Activated T-cell treated with anti-CD3 and anti-CD28 coated beads for 1 hour (primary cell): ENCODE measurements around the gene CALML3.

Source experiments
- DNase-seq: peaks from one replicate; pipeline ENCODE4 v3.0.0-alpha.2; 2020; ENCODE audit warnings: low read depth

CALML3 gene

GRCh38 chr10:5527332-5528200, 2.8 kb downstream of the CALML3 start:
- DNase-seq = no peak

DNA sequence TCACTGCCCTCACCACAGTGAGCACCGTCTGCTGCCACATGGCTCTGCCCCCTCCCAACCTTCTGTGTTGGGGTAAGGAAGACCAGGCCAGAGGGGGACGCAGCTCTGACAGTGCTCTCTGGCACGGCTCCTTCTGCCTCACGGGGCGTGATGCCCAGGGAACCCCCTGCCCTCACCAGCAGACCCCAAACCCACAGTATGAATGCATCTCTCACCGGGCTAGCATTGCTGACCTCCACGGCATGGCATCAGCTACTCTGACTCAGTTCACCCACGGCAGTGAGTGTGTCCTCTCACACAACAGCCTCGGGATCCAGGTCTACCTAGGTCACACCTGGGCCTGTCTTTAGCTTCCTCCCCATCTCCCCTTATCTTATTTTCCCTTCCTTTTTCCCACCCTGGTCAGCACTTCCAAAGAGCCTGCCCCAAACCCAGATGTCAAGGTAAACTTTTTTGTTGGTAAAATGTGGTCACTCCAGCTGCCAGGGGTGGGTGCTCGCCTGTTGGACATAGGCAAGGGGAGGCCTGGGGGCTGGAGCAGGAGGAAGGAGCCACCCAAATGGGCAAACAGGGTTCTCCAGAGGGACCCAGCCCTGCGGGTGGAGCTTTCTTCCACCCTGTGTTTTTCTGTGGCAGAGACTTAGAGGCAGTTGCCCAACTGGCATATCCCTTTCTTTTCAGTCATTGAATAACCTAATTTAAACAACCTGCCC, 4.4 kb downstream of the CALML3 start:
- no peak for DNase-seq

DNA sequence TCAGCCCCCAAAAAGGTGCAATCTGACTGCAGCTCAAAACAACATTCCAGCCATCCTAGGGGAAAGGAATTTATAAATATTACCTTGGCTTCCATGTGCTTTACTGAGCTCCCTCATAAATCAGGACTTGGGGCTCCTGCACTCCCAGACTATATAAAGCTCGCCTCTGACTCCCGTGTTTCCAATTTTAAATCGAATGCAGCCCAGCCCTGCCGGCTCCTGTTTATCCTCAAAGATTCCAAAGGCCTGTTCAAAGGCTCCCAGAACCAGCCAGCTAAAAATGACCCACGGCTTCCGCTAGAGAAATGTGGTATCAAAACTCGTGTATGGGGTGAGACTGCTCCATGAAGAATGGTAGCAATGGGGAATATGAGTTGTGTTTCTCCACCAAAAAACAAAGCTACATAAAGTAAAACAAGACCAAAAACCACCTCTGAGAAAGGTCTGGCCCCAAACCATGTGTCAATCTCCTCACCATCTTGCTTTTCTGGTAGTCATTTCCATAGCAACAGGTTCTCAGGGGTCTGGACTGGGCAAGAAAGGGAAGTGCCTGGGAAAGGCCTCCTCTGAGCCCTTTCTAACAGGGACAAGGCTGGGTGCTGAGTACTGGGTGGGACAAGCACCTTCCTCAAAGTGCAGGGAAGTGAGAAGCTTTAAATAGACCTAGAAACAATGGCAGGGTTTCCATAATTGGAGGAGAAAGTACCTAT, 5.1 kb downstream of the CALML3 start:
- no peak for DNase-seq

DNA sequence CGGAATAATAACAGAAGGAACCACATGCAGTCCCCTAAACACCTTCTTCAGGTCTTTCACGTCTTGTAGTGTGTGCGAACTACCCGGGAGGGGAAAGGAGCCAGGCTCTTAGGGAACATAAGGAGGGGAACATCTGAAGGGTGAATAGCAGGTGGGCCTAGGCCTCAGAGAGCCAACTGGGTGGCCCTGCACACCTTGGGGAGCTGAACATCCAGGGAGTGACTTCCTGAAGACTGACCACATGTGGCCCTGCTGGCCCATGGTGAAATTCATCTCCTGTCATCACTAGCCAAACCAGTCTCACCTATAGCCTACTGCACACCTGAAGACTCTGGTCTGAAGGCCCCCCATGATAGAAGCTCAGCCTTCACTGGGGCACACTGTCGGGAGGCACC, 5.6 kb downstream of the CALML3 start:
- DNase-seq = no peak

GRCh38 chr10:5530846-5531557, 6.2 kb downstream of the CALML3 start:
- DNase-seq = no peak

DNA sequence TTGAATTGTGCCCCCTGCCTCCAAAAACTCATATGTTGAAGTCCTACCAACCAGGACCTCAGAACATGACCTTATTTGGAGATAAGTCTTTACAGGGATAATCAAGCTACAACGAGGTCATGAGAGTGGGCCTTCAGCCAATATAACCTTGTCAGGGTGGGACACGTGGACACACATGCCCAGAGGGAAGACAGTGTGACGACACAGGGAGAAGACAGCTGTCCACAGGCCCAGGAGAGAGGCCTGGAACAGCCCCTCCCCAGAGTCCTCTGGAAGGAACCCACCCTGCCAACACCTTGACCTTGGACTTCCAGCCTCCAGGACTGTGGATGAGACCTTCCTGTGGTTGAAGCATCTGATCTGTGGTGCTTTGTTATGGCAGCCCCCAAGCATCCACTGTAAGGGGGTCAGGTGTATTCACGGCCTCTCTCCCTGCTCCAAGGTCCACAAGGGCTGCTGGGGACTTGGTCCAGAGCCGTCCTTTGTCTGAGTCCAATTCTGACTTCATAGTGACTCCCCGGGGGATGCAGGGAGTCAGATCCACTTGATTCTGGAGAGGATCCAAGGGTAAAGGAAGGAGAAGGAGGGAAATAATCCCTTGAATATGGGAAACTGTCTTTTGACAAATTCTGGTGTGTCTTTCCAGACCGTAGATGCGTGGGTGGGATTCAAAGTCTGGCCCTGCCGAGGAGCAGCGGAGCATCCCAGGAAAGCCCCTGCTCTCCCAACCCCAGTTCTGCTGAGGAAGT, 7.0 kb downstream of the CALML3 start:
- no peak for DNase-seq

DNA sequence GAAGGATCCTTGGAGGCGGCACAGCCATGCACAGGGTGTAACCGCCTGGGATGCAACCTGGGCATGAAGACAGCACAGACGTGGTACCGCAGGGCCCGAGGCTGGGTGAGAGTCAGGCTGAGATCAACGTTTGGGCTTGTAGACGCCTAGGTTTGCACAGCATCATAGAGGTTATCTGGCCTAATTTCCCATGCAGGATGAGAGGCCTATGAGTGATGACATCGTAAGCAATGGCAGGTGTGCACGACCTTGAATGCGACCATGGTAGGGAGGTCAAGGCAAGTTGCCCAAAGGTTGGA, 7.5 kb downstream of the CALML3 start:
- DNase-seq = no peak

- DNase-seq = no peak
These were observed 7.9 kb downstream of the CALML3 start for GRCh38 chr10:5532618-5533097.

GRCh38 chr10:5533098-5533731, 8.5 kb downstream of the CALML3 start:
- DNase-seq = no peak

DNA sequence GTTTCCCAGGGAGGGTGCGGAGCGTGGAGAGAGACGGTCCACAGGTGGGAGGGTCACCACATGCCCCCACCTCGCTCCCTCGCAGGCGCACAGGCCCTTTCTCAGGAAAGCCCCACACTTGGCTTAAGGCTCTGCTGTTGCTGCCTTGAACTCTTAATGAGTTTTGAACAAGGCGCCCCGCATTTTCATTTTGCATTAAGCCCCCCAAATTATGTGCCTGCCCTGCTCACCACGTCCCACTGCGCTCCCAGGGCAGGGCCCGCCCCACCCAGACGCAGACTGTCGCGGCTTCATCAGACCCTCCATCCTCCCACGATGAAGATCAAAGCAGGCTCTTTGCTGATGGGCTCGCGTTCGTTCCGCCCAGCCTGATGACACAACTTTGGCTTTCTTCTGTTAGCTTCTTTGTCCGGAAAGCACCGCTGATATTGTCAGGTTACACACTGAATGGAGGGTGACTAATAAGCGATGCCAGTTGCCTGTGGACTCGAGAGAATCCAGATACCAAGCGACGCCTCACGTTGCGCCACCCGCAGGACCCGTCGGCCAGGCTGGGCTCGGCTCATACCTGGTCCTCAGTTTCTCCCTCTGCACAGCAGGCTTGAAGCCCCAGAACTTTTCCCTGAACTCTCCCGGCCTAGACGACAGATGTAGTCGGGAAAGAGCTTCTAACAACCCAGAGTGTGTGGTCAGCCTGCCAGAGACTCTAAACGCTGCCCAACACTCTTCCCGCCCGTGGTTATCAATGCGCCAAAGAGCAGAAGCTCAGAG, 9.5 kb downstream of the CALML3 start:
- DNase-seq = no peak

DNA sequence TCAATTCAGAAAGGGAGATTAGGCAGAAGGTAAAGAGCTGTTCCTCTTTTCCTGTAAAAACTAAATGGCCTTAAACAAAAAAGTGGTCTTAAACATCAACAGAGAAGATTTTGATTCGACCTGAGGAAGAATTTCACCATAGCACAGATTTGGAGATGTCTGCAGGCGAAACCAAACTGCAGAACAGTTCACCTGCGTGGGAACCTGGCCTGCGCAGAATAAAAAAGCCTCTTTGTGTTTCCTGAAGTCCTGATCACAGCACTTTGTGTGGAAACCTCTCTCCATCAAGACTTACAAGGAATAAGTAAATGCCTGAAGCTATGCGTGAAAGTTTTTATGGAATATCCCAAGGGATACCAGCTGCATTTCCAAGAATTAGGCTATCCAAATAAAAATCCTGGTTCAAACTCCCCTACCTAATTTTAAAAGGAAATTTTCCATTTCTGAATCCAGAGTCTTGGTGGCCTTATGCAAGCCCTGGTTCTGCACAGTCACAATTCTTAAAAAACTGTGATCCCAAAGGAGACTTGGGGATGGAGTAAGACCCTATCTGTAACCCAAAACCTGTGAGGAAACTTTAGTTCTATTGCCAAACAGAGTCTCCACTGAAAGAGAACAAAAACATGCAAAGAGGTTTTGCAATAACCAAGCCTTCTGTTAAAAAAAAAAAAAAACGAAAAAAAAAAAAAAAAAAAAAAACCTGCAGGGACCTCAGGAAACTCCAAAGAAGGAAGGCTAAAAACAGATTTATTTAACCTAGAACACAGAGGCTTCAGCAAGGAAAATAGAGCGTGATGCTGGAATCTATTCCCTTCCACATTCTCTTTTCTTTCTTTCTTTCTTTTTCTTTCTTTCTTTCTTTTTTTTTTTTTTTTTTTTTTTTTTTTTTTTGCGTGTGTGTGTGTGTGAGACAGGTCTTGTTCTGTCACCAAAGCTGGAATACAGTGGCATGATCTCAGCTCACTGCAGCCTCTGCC, 10.4 kb downstream of the CALML3 start:
- DNase-seq = no peak

GRCh38 chr10:5536486-5537081, 11.8 kb downstream of the CALML3 start:
- no peak for DNase-seq

DNA sequence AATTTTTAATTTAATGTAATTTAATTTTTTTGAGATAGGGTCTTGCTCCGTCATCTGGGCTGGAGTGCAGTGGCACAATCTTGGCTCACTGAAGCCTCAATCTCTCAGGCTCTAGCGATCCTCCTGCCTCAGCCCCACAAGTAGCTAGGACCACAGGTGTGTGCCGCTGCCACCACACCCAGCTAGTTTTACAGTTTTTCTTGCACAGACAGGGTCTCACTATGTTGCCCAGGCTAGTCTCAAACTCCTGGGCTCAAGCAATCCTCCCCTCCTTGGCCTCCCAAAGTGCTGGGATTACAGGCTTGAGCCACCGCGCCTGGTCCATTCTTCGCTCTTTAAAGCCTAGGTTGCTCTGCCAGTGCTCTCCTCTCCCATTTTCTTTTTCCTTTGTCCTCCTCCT, 12.9 kb downstream of the CALML3 start:
- no peak for DNase-seq

GRCh38 chr10:5538446-5538845, 13.7 kb downstream of the CALML3 start:
- no peak for DNase-seq

DNA sequence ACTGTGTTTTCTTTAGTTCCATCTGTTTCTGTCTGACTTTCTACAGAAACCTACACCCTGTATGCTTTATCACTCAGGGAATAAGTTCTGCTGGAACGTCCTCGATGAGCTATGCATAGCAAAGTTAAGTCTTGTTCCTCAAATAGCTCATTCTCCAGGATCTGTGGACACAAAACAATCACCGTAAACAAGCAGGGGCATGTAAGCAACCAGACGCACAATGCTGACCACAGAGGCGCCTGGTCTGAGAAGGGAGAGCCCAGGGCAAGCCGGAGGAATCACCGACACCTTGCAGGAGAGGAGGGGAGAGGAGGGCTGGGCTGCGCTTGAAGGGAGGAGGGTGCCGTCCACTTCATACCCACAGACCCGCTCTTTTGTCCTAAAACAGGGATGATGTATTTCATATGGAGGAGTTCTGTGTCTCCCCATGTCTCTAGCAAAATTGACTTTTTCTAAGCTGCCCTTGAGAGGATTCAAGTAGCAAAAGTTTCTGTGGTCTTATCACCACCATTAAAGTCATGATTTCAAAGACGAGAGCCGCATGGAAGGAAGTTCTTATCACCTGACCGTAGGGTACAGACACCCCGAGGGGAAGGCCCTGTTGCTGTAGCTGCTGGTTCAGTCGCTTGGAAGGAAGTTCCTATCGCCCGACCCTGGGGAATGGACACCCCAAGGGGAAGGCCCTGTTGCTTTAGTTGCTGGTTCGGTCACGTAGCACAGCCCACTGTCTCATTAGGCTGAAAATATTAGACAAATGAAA, 14.3 kb downstream of the CALML3 start:
- no peak for DNase-seq

DNA sequence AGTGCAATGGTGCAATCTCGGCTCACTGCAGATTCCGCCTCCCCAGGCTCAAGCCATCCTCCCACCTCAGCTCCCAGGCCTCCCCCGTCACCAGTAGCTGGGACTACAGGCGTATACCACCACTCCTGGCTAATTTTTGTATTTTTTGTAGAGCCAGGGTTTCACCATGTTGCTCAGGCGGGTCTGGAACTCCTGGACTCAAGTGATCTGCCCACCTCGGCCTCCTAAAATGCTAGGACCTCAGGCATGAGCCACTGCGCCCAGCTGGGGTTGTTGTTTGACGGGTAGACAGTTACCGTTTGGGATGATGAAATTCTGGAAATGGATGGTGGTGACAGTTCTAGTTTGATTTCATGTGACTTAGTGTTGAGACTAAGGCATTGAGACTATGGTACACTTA, 15.3 kb downstream of the CALML3 start:
- DNase-seq = no peak

- no peak for DNase-seq
These were observed 16.1 kb downstream of the CALML3 start for GRCh38 chr10:5540891-5541290.

- DNase-seq = no peak
These were observed 17.3 kb downstream of the CALML3 start for GRCh38 chr10:5542100-5542499.
